Measurements from ENCODE around the gene CNTN4.

Gene CNTN4

GRCh38 chr3:2770451-2770850 lies 671.8 kb downstream of the CNTN4 start:
- no peak overlapping the region for H3K27ac ChIP-seq (ENCODE audit: low read length)
- no peak overlapping the region for H3K9ac ChIP-seq (ENCODE audit: low read length)
- no peak for DNase-seq
- H3K9me2 ChIP-seq (replicated peaks; ENCODE audit: insufficient read depth, low read length): no peaks in the 10 kb centered on the region
- H3K9me3 ChIP-seq (replicated peaks; ENCODE audit: insufficient read depth, low read length): no peaks in the 10 kb centered on the region
- H3K27me3 ChIP-seq (replicated peaks; ENCODE audit: insufficient read depth, low read length): no peaks in the 10 kb centered on the region
- TF ChIP-seq CTCF (IDR thresholded peaks at IDR 0.05; ENCODE audit: low read length): no peak
- TF ChIP-seq EZH2phosphoT487 (IDR thresholded peaks at IDR 0.05; ENCODE audit: low read length): no peak
- no peak for TF ChIP-seq EZH2 (optimal IDR thresholded peaks at IDR 0.05; ENCODE audit: low read depth, low read length)
- H3K4me3 ChIP-seq (ENCODE audit: low read length): no peak overlapping the region
- H4K20me1 ChIP-seq (ENCODE audit: insufficient read depth, low read length): no peaks in the 10 kb centered on the region
- no peaks in the 10 kb centered on the region for H3F3A ChIP-seq (ENCODE audit: insufficient read depth, low read length)
- no peak overlapping the region for H2AFZ ChIP-seq (ENCODE audit: low read length)
- no peaks in the 10 kb centered on the region for H3K4me1 ChIP-seq (ENCODE audit: low read length)
- no peak overlapping the region for H3K4me2 ChIP-seq (ENCODE audit: low read depth, low read length)
- no peaks in the 10 kb centered on the region for H3K79me2 ChIP-seq (ENCODE audit: low read length)
- no peaks in the 10 kb centered on the region for H3K36me3 ChIP-seq (replicated peaks; ENCODE audit: insufficient read depth, low read length)

DNA sequence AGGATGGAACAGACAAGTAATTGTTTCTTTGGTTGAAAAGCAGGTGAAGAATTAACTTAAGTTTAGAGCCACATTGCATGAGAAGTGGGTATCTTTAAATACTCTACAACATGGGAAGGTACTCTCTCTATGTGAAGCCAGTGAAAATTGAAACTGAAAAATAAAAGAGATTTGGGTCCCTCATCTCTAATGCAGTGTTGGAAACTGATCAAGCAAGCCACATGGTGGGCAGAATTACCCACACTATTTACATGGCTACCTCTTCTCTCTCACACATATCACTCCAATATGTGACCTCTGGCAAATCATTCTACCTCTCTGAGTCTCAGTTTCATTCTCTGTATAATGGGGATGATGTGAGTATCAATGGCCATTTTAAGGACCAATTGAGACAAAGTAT lies 672.5 kb downstream of the CNTN4 start:
- H3K36me3 ChIP-seq (replicated peaks; ENCODE audit: insufficient read depth, low read length): no peaks in the 10 kb centered on the region

DNA sequence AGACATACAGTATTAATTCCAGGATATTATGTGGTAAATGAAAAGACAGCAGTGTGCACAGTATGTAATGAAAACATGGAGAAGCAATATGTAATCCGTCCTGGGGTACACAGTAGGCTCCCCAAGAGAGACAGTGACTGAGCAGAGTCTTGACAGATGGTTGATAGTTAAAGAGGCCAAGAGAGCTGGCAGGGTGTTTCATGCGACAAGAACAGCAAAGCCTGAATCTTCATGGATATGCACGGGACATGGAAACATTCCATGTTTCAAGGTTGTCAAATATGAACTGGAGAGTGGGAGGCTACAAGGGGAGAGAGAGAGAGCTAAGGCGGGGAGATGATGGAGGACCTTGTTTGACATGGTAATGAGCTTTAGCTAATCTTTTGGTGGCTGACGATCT lies 673.1 kb downstream of the CNTN4 start:
- Histone ChIP-seq H3K27me3 (replicated peaks; ENCODE audit: insufficient read depth, low read length) (no peaks in the 10 kb centered on the region), H3K9ac (ENCODE audit: low read length) (no peak overlapping the region), H3K4me2 (ENCODE audit: low read depth, low read length) (no peak overlapping the region), H4K20me1 (ENCODE audit: insufficient read depth, low read length) (no peaks in the 10 kb centered on the region), H3K4me1 (ENCODE audit: low read length) (no peaks in the 10 kb centered on the region), H3K36me3 (replicated peaks; ENCODE audit: insufficient read depth, low read length) (no peaks in the 10 kb centered on the region), H2AFZ (ENCODE audit: low read length) (no peak overlapping the region), H3K4me3 (ENCODE audit: low read length) (no peak overlapping the region), H3F3A (ENCODE audit: insufficient read depth, low read length) (no peaks in the 10 kb centered on the region), H3K9me3 (replicated peaks; ENCODE audit: insufficient read depth, low read length) (no peaks in the 10 kb centered on the region), H3K27ac (ENCODE audit: low read length) (no peak overlapping the region), H3K79me2 (ENCODE audit: low read length) (no peaks in the 10 kb centered on the region), H3K9me2 (replicated peaks; ENCODE audit: insufficient read depth, low read length) (no peaks in the 10 kb centered on the region)
- no peak for DNase-seq
- no peak for TF ChIP-seq EZH2phosphoT487 (IDR thresholded peaks at IDR 0.05; ENCODE audit: low read length)
- TF ChIP-seq CTCF (IDR thresholded peaks at IDR 0.05; ENCODE audit: low read length): no peak
- TF ChIP-seq EZH2 (optimal IDR thresholded peaks at IDR 0.05; ENCODE audit: low read depth, low read length): no peak

More for the DNA sequence above, 672.5 kb downstream of the CNTN4 start:
- Histone ChIP-seq H3K27me3 (replicated peaks; ENCODE audit: insufficient read depth, low read length) (no peaks in the 10 kb centered on the region), H2AFZ (ENCODE audit: low read length) (no peak overlapping the region), H3K4me1 (ENCODE audit: low read length) (no peaks in the 10 kb centered on the region), H3K9ac (ENCODE audit: low read length) (no peak overlapping the region), H3F3A (ENCODE audit: insufficient read depth, low read length) (no peaks in the 10 kb centered on the region), H3K4me2 (ENCODE audit: low read depth, low read length) (no peak overlapping the region), H3K9me3 (replicated peaks; ENCODE audit: insufficient read depth, low read length) (no peaks in the 10 kb centered on the region), H4K20me1 (ENCODE audit: insufficient read depth, low read length) (no peaks in the 10 kb centered on the region), H3K79me2 (ENCODE audit: low read length) (no peaks in the 10 kb centered on the region), H3K9me2 (replicated peaks; ENCODE audit: insufficient read depth, low read length) (no peaks in the 10 kb centered on the region), H3K4me3 (ENCODE audit: low read length) (no peak overlapping the region), H3K27ac (ENCODE audit: low read length) (no peak overlapping the region)
- TF ChIP-seq CTCF (IDR thresholded peaks at IDR 0.05; ENCODE audit: low read length) (no peak), EZH2phosphoT487 (IDR thresholded peaks at IDR 0.05; ENCODE audit: low read length) (no peak), EZH2 (optimal IDR thresholded peaks at IDR 0.05; ENCODE audit: low read depth, low read length) (no peak)
- no peak for DNase-seq
